Kidney epithelial cell (primary cell): ENCODE data around the gene RBM7. TPM values are rescaled to one million over a fixed set of nuclear protein-coding genes. Genes with fewer than 3 reads are reported as not detected.

ENCODE experiments used
- DNase-seq: peaks from one replicate; pipeline ENCODE4 v3.0.0-alpha.2; 2010; ENCODE audit warnings: low read depth
- H3K27me3 ChIP-seq: 2 replicates; pipeline ENCODE4 v1.6.0; 2011; ENCODE audit warnings: low read length; ENCODE audit not compliant: control insufficient read depth, insufficient read depth
- H3K36me3 ChIP-seq: 2 replicates; pipeline ENCODE4 v1.5.1; 2011; ENCODE audit warnings: low read length; ENCODE audit not compliant: control insufficient read depth, insufficient read depth
- H3K4me3 ChIP-seq: 2 replicates; pipeline ENCODE4 v1.5.1; 2011; ENCODE audit warnings: low read depth, mild to moderate bottlenecking, control low read depth, low read length
- CTCF ChIP-seq: IDR thresholded peaks from 2 replicates; pipeline ENCODE4 v1.5.1; 2011; ENCODE audit warnings: mild to moderate bottlenecking, moderate library complexity, low read length, control low read depth, inconsistent platforms; ENCODE audit not compliant: insufficient read depth, poor library complexity, severe bottlenecking
- total RNA-seq: library from RNA; depleted of rRNA; stranded (reverse); fragments of >200 nt; gene quantifications from 2 replicates; pipeline ENCODE4 v1.2.3, GENCODE V29; 2015

Gene RBM7
- total RNA-seq, 1 donor from 2014 or later: 40.2 TPM

- TF ChIP-seq CTCF: no peak
- Histone ChIP-seq H3K36me3 (no peaks in the 10 kb centered on the region), H3K4me3 (no peak overlapping the region), H3K27me3 (no peaks in the 10 kb centered on the region)
- no peak for DNase-seq
Observed at GRCh38 chr11:114398303-114398920, 2.1 kb upstream of the RBM7 start.

- no peaks in the 10 kb centered on the region for H3K36me3 ChIP-seq
- no peak for DNase-seq
- H3K27me3 ChIP-seq: no peaks in the 10 kb centered on the region
- TF ChIP-seq CTCF: no peak
- H3K4me3 ChIP-seq: peak overlapping the region; percentile 85
Observed at GRCh38 chr11:114399490-114400215, 813 bp upstream of the RBM7 start.

GRCh38 chr11:114400915-114401223 is 403 bp downstream of the RBM7 start:
- no peak for DNase-seq
- Histone ChIP-seq H3K4me3 (peak overlapping the region; percentile 85), H3K36me3 (no peaks in the 10 kb centered on the region), H3K27me3 (no peaks in the 10 kb centered on the region)
- no peak for TF ChIP-seq CTCF

GRCh38 chr11:114401311-114401710 is 845 bp downstream of the RBM7 start:
- H3K4me3 ChIP-seq: peak overlapping the region; percentile 85
- no peaks in the 10 kb centered on the region for H3K36me3 ChIP-seq
- no peaks in the 10 kb centered on the region for H3K27me3 ChIP-seq
- no peak for DNase-seq
- TF ChIP-seq CTCF: no peak

- H3K36me3 ChIP-seq: peaks cover 1% of the 10 kb centered on the region
- TF ChIP-seq CTCF: no peak
- no peak for DNase-seq
- no peak overlapping the region for H3K4me3 ChIP-seq
- no peaks in the 10 kb centered on the region for H3K27me3 ChIP-seq
Observed at GRCh38 chr11:114412946-114413345, 12.5 kb downstream of the RBM7 start.

GRCh38 chr11:114413958-114414357 is 13.5 kb downstream of the RBM7 start:
- H3K27me3 ChIP-seq: no peaks in the 10 kb centered on the region
- DNase-seq: no peak
- peaks cover 1% of the 10 kb centered on the region for H3K36me3 ChIP-seq
- no peak overlapping the region for H3K4me3 ChIP-seq
- TF ChIP-seq CTCF: no peak
